A673 (cell line): ENCODE results near the gene GBGT1. TPM values are rescaled to one million over a fixed set of nuclear protein-coding genes. Genes with fewer than 3 reads are reported as not detected.

Source experiments
- BruUV-seq: library from RNA; stranded (reverse); fragments of 400-500 nt; replicated peaks from 2 replicates; lab custom pipeline; 2021; lab: Mats Ljungman, UMichigan
- CTCF ChIA-PET: fragments of 300-600 bp; sonication (Branson Sonifier 250); formaldehyde crosslinking; loops from one replicate; lab custom pipeline; 2022; ENCODE audit warnings: antibody characterized with exemption; lab: Charles Lee
- POLR2A ChIA-PET: fragments of 300-600 bp; sonication (Branson Sonifier 250); formaldehyde crosslinking; loops from one replicate; lab custom pipeline; 2022; ENCODE audit warnings: antibody characterized with exemption; ENCODE audit not compliant: low non-redundant PET; lab: Charles Lee
- DNase-seq: peaks from one replicate; pipeline ENCODE4 v3.0.0-alpha.2; 2015; ENCODE audit warnings: low spot score
- H3K27ac ChIP-seq: fragments of 200-600 bp; sonication (generic); 2 replicates; pipeline ENCODE4 v1.5.1; 2016; ENCODE audit warnings: mixed run types, low read depth, mild to moderate bottlenecking, mixed read lengths, antibody characterized with exemption, low read length; ENCODE audit not compliant: poor library complexity, severe bottlenecking
- H3K27me3 ChIP-seq: fragments of 200-600 bp; sonication (generic); replicated peaks from 2 replicates; pipeline ENCODE4 v1.6.1; 2017; ENCODE audit warnings: mixed run types, low read depth, mild to moderate bottlenecking, mixed read lengths, antibody characterized with exemption, low read length; ENCODE audit not compliant: insufficient read depth, poor library complexity
- H3K36me3 ChIP-seq: fragments of 200-600 bp; sonication (generic); 2 replicates; pipeline ENCODE4 v1.6.1; 2016; ENCODE audit warnings: mixed run types, mild to moderate bottlenecking, mixed read lengths, antibody characterized with exemption, low read length; ENCODE audit not compliant: insufficient read depth, poor library complexity, severe bottlenecking
- H3K4me1 ChIP-seq: fragments of 200-600 bp; sonication (generic); 2 replicates; pipeline ENCODE4 v1.6.1; 2017; ENCODE audit warnings: mixed run types, mild to moderate bottlenecking, mixed read lengths, antibody characterized with exemption, low read length; ENCODE audit not compliant: insufficient read depth, poor library complexity, severe bottlenecking
- H3K4me3 ChIP-seq: fragments of 200-600 bp; sonication (generic); 2 replicates; pipeline ENCODE4 v1.5.1; 2016; ENCODE audit warnings: low read depth, mixed run types, mild to moderate bottlenecking, mixed read lengths, low read length; ENCODE audit not compliant: poor library complexity, severe bottlenecking
- H3K9me3 ChIP-seq: fragments of 200-600 bp; sonication (generic); 2 replicates; pipeline ENCODE4 v1.6.1; 2016; ENCODE audit warnings: mixed run types, low read depth, mild to moderate bottlenecking, mixed read lengths, antibody characterized with exemption, low read length; ENCODE audit not compliant: poor library complexity, severe bottlenecking
- CTCF ChIP-seq: fragments of 300-800, 200-600 bp; sonication (generic); conservative IDR thresholded peaks from 2 replicates; pipeline ENCODE4 v1.5.1; 2017; ENCODE audit warnings: low read depth, mild to moderate bottlenecking, antibody characterized with exemption, low read length, moderate library complexity, mixed read lengths
- EZH2 ChIP-seq: fragments of 200-600 bp; sonication (generic); IDR thresholded peaks from 2 replicates; pipeline ENCODE4 v1.6.1; 2017; ENCODE audit warnings: borderline replicate concordance, low read depth, mild to moderate bottlenecking, mixed read lengths, antibody characterized with exemption, low read length; ENCODE audit not compliant: poor library complexity, severe bottlenecking
- intact Hi-C: fragments of 100-400 bp; cut with micrococcal nuclease; formaldehyde crosslinking; loops from one replicate; pipeline ENCODE4 v1.10.0; 2022; ENCODE audit not compliant: unreplicated experiment
- total RNA-seq: library from RNA; stranded (reverse); gene quantifications from 2 replicates; pipeline ENCODE4 v1.2.3, GENCODE V29; 2021

The GBGT1 gene
- total RNA-seq, 1 experiment from 2014 or later = 1.8 TPM

GRCh38 chr9:133144904-133145851 lies 18.5 kb downstream of the GBGT1 start:
- POLR2A ChIA-PET = no interaction called here
- no TSS peak for BruUV-seq

GRCh38 chr9:133144142-133144903 lies 19.4 kb downstream of the GBGT1 start:
- CTCF ChIA-PET = interaction anchor here (0.6 to 1.5 kb wide), 7 partner anchors 11 to 122 kb away, joined by 3 to 6 read pairs (median 4); partner anchors contain the start of gene GTF3C5
- Histone ChIP-seq H3K27me3 (no peaks in the 10 kb centered on the region), H3K9me3 (no peaks in the 10 kb centered on the region), H3K36me3 (no peaks in the 10 kb centered on the region), H3K4me1 (peaks cover 22% of the 10 kb centered on the region), H3K27ac (peak overlapping the region; percentile 79), H3K4me3 (peak overlapping the region; percentile 57)
- intact Hi-C loops = no loop called here
- POLR2A ChIA-PET = interaction anchor here (0.6 to 0.7 kb wide), 2 partner anchors 156 to 204 kb away, joined by 3 to 6 read pairs; partner anchors contain the start of genes MED22 and RPL7A
- TF ChIP-seq CTCF (peak; percentile 99), EZH2 (no peak)
- BruUV-seq = no TSS peak
- peak; percentile 84 for DNase-seq

More at GRCh38 chr9:133144904-133145851, 18.5 kb downstream of the GBGT1 start:
- H3K27me3 ChIP-seq = no peaks in the 10 kb centered on the region
- peaks cover 26% of the 10 kb centered on the region for H3K4me1 ChIP-seq
- no peak for TF ChIP-seq EZH2
- no peak for TF ChIP-seq CTCF
- H3K27ac ChIP-seq = no peak overlapping the region
- H3K36me3 ChIP-seq = no peaks in the 10 kb centered on the region
- DNase-seq = no peak
- peak overlapping the region; percentile 57 for H3K4me3 ChIP-seq
- intact Hi-C loops = loop anchor here (5.0 kb wide), 1 partner anchor 103 kb away; no protein-coding TSS in a partner anchor
- H3K9me3 ChIP-seq = no peaks in the 10 kb centered on the region
- CTCF ChIA-PET = interaction anchor here (1.1 to 1.5 kb wide), 3 partner anchors 10 to 123 kb away, joined by 3 to 6 read pairs (median 5); partner anchors contain the start of gene GTF3C5

GRCh38 chr9:133143639-133144141 lies 20.0 kb downstream of the GBGT1 start:
- intact Hi-C loops = no loop called here
- H3K4me3 ChIP-seq = peak overlapping the region; percentile 57
- TF ChIP-seq CTCF (no peak), EZH2 (no peak)
- H3K27ac ChIP-seq = peak overlapping the region; percentile 79
- H3K9me3 ChIP-seq = no peaks in the 10 kb centered on the region
- no peak for DNase-seq
- peaks cover 22% of the 10 kb centered on the region for H3K4me1 ChIP-seq
- no TSS peak for BruUV-seq
- H3K27me3 ChIP-seq = no peaks in the 10 kb centered on the region
- ChIA-PET CTCF (interaction anchor here (0.6 to 1.5 kb wide), 7 partner anchors 12 to 122 kb away, joined by 3 to 6 read pairs (median 4); partner anchors contain the start of gene GTF3C5), POLR2A (interaction anchor here (0.6 to 0.7 kb wide), 2 partner anchors 155 to 204 kb away, joined by 3 to 6 read pairs; partner anchors contain the start of genes MED22 and RPL7A)
- no peaks in the 10 kb centered on the region for H3K36me3 ChIP-seq
